Measurements from ENCODE around the gene EIF3K.
"Not testable (repeated sequence)": the region's sequence is repeated elsewhere in the genome, so short reads cannot be mapped to it uniquely, and the experiment has no call there.

The EIF3K gene

DNA sequence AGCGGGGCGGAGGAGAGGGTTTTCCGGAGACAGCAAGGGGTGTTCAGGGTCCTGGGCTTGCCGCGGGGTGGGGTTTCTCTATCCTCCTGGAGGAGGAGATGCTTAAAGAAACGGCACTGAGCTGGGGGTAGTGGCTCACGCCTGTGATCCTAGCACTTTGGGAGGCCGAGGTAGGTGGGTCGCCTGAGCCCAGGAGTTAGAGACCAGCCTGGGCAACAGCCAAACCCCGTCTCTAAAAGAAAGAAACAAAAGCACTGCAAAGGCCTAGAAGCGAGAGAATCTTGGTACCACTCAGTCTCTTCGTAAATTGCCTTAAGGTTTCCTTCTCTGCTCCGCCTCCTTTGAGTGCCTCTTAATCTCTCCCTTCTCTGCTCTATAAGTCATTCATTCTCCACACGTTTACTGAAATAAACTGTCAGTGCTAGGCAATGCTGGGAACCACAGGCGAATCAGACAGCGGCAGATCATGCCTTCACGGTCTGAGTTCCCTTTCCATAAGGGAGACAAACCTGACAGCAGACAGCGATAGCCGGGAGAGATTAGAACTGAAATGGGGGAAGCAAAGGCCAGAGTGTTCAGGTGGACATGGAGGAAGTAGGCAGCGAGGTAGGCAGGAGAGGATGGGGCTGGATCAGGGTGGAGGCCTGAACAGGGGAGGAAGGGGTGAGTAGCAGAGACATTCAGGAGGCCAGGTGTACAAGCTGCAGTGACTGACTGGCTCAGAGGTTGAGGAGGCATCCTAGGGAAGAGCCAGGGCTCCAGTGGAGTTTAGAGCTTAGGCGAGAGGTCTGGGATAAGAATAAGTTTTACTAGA is 580 bp downstream of the EIF3K start:
- no peak for DNase-seq

DNA sequence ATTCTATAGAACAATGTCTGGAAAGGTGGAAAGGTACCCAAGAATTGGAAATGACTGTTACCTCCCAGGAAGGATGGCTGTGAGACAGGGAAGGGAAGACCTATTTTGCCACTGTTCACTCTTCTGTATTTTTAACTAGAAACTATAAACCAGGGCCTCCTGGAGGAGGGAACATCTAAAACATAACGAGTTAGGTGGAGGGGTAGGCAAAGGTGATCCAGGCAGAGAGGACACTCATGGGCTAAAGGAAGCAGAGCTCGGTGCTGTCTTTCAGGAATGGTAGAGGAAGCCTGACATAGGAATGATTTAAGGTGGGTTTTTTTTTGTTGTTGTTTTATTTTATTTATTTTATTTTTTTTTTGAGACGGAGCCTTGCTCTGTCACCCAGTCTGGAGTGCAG is 5.8 kb downstream of the EIF3K start:
- DNase-seq: no peak

GRCh38 chr19:38626401-38626800 is 7.4 kb downstream of the EIF3K start:
- DNase-seq: no peak

- DNase-seq: no peak
Observed at GRCh38 chr19:38629568-38629967, 10.6 kb downstream of the EIF3K start.

- DNase-seq: not testable (repeated sequence)
Observed at GRCh38 chr19:38631301-38631700, 12.3 kb downstream of the EIF3K start.

- not testable (repeated sequence) for DNase-seq
Observed at GRCh38 chr19:38631811-38632475, 13.0 kb downstream of the EIF3K start.

DNA sequence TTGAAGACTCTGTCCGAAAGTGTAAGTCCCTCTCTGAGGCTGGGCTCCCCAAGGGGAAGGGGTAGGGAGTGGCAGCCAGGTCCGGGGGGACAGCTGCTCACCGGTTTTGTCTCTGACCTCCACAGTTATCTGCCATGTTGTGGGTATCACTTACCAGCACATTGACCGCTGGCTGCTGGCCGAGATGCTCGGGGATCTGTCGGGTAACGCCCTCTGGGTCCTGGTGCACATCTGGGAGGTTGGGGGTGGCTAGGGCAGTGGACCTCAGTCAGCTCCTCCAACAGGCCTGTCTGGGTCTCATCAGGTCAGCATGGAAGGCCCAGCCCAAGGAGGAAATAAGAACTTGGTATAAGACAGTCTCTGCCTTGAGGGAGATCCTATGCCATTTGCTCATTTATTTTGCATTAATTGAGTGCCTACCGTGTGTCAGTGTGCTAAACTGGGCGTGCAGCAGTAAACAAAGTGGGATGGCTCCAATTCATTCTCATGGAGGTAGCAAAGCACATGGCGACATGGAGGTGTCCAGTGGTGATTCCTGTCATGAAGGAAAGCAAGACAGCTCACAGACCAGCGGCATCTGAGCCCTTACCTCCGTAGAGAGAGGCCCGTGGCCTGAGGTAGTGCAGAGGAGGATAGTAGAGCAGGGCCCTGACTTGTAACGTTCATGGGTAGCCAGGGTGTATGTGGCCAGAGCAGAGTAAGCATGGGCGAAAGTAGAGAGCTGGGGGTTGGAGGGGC is 13.7 kb downstream of the EIF3K start:
- DNase-seq: no peak

- DNase-seq: peak; percentile 84
Observed at GRCh38 chr19:38634757-38635482, 15.9 kb downstream of the EIF3K start.

DNA sequence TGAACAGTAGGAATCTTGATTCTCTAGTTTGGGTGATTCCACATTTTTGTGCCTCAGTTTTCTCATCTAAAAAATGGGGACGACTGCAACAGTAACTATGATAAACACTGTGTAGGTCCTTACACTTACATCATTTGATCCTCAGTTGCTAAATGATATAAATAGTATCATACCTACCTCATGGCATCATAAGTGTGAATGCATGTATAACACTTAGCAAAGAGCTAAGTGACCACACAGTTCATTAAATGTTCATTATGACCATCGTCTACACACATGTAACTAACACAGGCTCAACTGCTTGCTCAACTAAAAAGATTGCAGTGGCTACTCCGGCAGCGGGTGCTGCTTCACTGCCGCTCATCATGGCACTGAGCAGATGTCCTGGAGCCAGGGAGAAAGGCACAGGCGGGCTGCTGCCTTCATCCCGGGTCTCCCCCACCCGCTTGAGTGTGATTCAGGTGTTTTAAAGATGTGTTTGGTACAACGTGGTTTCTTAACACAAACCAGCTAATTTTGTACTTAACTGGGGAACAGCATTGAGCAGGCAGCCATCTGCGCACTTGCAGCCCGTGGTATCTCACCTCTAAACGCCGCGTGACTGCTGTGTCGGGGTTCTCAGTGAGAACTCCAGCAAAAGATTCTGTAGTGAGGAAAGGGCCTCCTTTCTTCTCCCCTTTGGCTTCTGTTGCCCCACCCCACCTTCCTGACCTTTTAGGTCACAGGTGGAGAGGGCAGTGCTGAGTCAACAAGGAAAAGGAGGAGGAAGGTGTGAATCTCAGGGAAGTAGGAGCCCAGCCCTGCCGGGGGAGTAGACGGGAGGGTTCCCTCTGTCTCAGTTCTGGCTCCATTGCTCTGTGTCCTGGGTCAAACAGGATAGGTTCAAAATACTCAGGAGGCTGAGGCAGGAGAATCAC is 16.8 kb downstream of the EIF3K start:
- DNase-seq: no peak

DNA sequence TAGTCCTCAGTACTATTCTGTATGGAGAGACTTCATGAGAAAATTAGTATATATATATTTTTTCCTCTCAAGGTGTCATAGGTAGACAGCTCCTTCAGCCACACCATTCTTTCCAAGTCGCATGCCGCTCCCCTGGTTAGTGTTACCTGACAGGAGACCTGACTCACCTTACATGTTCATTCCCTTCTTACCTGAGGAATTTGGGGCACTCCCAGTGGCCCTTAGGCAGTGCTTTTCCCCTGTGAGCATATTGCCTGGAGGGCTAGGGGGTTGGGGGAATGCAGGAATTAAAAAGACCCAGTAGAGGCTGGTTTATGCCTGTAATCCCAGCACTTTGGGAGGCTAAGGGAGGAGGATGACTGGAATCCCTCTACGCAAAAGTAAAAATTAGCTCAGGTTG is 19.5 kb downstream of the EIF3K start:
- DNase-seq: no peak

DNA sequence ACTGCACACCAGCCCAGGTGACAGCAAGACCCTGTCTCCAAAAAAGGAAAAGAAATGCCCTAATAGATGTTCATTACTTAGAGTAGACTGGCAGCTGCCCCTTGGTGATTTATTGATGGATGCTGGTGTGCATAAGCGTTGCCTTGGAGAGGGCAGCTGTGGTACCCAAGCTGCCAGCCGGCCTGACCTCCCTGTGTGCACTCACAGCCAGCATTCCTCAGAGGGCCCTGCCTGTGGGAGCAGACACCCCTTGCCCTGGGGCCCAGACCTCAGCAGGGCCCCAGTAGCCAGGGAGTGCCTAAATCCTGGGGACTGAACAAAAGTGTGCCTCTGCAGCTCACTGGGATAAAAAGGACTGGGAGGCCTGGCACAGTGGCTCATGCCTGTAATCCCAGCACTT is 20.7 kb downstream of the EIF3K start:
- DNase-seq: no peak

DNA sequence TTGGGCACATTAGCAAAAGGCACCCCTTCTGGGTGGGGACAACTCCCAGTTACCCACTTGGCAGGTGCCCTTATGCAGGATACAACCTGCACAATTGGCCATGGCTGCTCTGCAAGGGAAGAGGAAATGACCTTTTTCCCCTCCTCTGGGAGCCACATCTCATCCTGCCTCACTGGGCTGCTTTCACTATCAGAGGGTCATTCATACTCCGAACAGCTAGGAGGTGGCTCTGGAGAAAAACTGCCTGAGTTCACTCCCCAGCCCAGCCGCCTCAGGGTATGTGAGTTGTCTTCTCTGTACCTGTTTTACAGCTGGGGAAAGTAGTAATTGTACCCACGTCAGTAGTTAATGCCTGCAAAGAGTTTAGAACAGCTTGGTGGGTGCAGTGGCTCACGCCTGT is 21.4 kb downstream of the EIF3K start:
- no peak for DNase-seq

- no peak for DNase-seq
Observed at GRCh38 chr19:38642176-38642575, 23.2 kb downstream of the EIF3K start.

GRCh38 chr19:38644719-38645118 is 25.7 kb downstream of the EIF3K start:
- DNase-seq: no peak

GRCh38 chr19:38647368-38647965 is 28.5 kb downstream of the EIF3K start, which contains the start of gene ACTN4:
ACTN4 (plus strand) TSS chr19:38647649; CDS start chr19:38647746, 97 bp downstream.
- DNase-seq: peak; percentile 100

DNA sequence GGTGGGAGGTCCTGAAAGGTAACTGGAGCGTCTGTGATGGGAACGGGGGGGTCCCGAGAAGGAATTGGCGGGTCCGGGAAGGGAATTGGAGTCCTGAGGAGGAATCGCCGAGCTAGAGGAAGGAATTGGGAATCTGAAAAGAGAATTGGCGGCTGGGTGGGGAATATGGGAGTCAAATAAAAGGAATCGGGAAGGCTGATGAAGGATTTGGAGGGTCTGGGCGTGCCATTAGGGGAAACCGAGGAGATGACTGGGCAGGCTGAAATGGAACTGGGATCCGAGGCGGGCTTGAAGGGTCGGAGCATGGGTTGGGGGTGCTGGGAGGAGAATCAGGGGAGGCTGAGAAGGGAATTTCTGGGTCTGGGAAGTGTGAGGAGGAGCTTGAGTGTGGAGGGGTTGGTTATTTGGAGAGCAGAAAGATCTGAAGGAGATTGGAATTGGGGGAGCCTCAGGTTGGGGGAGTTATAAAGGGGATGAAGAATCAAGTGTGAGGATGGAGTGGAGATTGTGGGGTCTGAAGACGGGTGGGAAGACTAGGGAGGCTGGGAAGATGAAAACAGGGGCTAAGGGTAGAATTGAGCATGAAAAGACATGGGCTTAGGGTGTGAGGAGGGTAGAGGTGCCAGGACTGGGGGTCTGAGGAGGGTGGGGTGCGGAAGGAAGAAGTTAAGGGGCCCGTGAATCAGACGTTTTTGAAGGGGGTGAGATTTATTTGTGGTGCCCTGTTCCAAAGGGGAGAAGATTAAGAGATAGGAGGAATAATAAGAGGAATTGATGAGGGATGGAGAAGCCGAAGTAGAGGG is 29.2 kb downstream of the EIF3K start:
- no peak for DNase-seq

- DNase-seq: no peak
Observed at GRCh38 chr19:38648769-38649304, 29.8 kb downstream of the EIF3K start.

DNA sequence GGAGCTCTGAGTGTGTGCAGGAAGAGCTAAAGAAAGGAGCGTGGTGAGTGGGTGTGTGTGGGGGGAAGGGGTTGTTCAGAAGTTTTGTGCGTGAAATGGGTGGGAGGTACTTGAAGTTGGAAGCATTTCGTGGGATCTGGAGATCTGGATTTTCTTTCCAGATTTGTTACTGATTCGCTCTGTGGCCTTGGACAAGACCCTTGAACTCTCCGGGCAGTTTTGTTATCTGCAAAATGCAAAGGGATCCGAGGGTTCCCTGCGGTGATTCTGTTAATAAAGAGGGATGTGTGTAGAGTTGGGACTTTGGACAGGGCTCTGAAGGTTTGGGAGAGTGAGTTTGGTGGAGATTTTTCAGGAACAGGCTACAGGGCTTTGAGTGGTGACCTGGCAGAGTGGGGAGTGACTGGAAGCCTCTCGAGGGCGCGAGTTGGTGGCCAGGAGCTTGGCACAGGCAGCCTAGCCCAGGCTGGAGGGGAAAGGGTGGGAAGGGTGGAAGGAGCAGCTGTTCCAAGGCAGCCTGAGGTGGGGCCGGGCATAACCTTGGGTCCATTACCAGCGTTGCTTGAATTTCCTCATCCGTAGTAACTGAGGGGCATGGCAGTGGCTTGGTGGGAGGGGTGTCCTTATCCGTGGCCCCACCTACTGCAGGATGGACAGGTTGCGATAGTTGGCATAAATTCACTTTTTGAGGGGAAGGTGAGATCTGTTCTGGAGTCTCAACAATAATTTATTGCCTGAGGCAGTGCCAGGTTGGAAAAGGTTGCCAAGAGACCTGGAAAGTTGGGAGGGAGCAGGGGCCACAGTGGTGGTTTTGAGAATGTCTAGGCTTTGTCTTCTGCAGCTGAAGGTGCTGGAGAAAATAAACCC is 30.6 kb downstream of the EIF3K start:
- no peak for DNase-seq

DNA sequence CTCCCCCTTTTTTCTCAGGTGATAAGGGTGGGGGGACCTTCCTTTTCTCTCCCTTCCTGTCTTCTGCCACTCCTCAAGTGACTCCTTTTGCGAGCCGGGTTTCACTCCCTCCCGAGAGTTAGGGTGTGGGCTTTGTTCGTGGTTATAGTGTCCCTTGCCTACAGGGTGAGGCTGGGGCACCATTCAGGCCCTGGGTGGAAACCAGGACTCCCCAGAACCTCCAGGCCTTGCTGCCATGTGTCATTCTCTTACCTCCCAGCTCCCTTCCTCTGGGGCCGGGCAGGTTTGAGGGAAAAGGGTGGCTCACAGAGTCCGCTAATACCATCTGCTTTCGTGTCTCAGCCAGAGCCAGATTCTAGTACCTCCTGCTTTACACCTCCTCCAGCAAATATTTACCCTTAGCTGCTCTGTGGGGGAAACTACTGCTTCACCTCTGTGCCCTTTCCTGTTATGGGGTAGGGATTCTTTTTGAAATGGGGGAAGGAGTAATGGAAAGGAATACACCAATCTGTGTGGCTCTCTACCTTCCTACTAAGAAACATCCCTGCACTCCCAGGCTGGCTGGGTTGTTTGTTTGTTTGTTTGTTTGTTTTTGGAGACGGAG is 31.3 kb downstream of the EIF3K start:
- DNase-seq: no peak

All from right hindlimb (tissue), 1 donor.